MG63 (cell line): Measurements from ENCODE around the gene PPP1R14C. TPM values are rescaled to one million over a fixed set of nuclear protein-coding genes. Genes with fewer than 3 reads are reported as not detected.
A peak's percentile ranks its signal among the peaks of the same experiment; 100 is the strongest.

ENCODE experiments used
- DNase-seq: peaks from one replicate; pipeline ENCODE4 v3.0.0-alpha.2; 2020
- H3K27me3 ChIP-seq: fragments of 250-450 bp; sonication (Bioruptor Pico); 2 replicates; pipeline ENCODE4 v1.5.1; 2020; ENCODE audit warnings: mild to moderate bottlenecking, moderate library complexity
- H3K36me3 ChIP-seq: fragments of 250-450 bp; sonication (Bioruptor Pico); 2 replicates; pipeline ENCODE4 v1.5.1; 2020; ENCODE audit warnings: mild to moderate bottlenecking, moderate library complexity
- H3K4me3 ChIP-seq: fragments of 250-450 bp; sonication (Bioruptor Pico); 2 replicates; pipeline ENCODE4 v1.5.1; 2020; ENCODE audit warnings: mild to moderate bottlenecking, moderate library complexity
- H3K9me3 ChIP-seq: fragments of 250-450 bp; sonication (Bioruptor Pico); 2 replicates; pipeline ENCODE4 v1.5.1; 2020; ENCODE audit warnings: mild to moderate bottlenecking, moderate library complexity
- total RNA-seq: library from RNA; depleted of rRNA; stranded (reverse); fragments of >200 nt; shearing (Covaris generic); gene quantifications from 2 replicates; pipeline ENCODE4 v1.2.3, GENCODE V29; 2014; ENCODE audit warnings: low replicate concordance

Gene PPP1R14C
- total RNA-seq, 1 experiment from 2014 or later, result 3.3 TPM

- Histone ChIP-seq H3K9me3 (no peaks in the 10 kb centered on the region), H3K36me3 (no peaks in the 10 kb centered on the region), H3K27me3 (no peaks in the 10 kb centered on the region), H3K4me3 (no peak overlapping the region)
- DNase-seq, result no peak
These were observed 70.5 kb downstream of the PPP1R14C start for GRCh38 chr6:150213301-150213700.

DNA sequence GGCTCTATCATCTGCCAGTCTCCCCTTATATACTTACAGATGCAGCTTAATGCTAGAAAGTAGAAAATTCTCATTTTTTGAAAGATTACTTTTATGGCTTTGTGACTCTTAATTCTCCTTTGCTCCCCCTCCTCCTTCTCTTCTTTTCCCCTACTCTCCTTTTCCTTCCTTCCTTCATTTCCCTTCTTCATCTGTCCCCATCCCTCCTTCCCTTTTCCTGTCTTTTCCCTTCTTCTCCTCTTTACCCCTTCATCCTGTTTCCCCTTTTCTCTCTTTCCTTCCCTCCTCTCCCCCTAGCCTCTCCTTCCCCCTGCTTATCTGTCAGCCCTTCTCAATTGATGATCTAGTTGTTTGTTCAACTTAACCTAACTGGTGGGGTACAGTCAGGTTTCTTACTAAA lies 71.5 kb downstream of the PPP1R14C start:
- Histone ChIP-seq H3K27me3 (no peaks in the 10 kb centered on the region), H3K4me3 (no peak overlapping the region), H3K9me3 (no peaks in the 10 kb centered on the region), H3K36me3 (no peaks in the 10 kb centered on the region)
- no peak for DNase-seq

DNA sequence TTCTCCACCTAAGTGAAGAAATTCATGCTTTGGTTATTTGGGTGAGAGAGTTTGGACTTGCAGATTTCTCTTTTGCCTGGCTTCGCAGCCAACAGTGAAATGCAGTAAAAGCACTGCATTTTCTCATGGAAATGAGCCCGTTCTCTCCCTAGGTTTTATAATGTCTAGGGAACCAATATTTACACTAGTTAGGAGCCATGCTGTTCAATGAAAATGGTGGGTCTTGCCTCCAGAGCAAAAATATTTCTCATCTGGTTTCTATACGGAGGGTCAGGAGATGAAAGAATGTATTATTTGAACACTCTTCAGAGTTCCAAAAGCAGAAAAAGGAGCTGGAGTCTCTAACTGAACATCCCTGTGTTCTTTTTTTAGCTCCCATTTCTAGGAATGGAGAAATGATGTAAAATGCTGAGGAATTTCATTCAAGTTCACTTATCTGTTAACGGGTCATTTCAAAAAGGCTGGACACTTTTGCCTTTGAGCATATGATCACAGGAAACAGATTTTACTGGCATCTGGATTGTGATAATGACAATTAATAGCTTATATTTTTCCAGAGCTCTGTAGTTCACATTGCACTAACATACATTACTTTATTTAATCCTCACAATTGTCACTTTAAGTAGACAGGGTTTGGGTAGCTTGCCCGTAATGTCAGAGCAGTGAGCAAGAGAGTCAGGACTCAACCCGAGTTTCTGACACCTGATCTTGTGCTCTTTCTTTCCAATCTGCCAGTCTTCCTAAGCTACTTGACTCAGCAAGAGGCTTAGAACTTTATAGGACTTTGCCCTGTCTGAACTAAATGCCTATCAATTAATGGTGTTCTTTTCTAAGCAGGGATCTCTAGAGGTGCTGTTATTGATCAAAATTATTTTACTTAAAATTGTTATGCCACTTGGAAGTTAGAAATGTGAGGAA lies 78.0 kb downstream of the PPP1R14C start:
- Histone ChIP-seq H3K9me3 (no peaks in the 10 kb centered on the region), H3K4me3 (no peak overlapping the region), H3K27me3 (no peaks in the 10 kb centered on the region), H3K36me3 (no peaks in the 10 kb centered on the region)
- no peak for DNase-seq

DNA sequence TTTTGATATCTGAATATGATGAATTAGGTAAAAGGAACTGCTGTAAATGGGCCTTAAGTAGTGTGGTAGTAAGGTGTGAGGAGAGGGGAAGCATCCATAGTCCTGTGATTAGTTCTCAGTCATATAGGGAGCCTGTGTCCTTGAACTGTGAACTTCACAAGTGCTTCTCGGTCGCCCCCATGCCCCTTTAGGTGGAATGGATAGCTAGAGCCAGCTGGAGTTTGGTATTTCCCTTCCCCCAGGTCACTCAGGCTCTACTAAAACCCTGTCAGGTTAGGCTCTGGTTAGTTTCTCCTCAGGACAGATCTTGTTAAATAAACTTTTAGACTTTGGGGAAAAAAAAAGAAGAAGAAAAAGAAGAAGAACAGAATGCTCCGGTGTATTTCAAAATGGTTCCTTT lies 82.0 kb downstream of the PPP1R14C start:
- Histone ChIP-seq H3K36me3 (no peaks in the 10 kb centered on the region), H3K27me3 (no peaks in the 10 kb centered on the region), H3K4me3 (no peak overlapping the region), H3K9me3 (no peaks in the 10 kb centered on the region)
- DNase-seq, result no peak

DNA sequence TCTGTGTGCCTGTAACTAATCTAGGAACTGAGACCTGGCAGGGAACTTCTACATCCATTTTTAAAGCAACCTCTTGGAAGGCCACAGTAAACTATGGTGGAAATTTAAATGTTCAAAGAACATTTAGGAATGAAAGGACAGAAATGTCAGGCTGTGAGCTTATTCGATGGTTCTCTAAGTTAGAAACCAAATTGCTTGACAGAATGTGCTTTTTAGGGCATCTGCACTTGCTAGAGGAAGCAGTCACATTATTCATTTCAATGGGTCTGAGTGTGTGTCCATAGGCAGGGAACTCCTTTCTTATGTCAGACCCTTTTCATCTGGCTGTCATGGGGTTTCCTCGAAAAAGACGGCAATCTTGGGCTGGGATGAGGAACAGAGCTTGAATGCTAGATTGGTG lies 84.4 kb downstream of the PPP1R14C start:
- H3K4me3 ChIP-seq, result no peak overlapping the region
- no peaks in the 10 kb centered on the region for H3K36me3 ChIP-seq
- no peak for DNase-seq
- no peaks in the 10 kb centered on the region for H3K9me3 ChIP-seq
- H3K27me3 ChIP-seq, result no peaks in the 10 kb centered on the region

GRCh38 chr6:150228072-150228733 lies 85.4 kb downstream of the PPP1R14C start:
- no peaks in the 10 kb centered on the region for H3K9me3 ChIP-seq
- H3K27me3 ChIP-seq, result no peaks in the 10 kb centered on the region
- no peaks in the 10 kb centered on the region for H3K36me3 ChIP-seq
- H3K4me3 ChIP-seq, result no peak overlapping the region
- no peak for DNase-seq

DNA sequence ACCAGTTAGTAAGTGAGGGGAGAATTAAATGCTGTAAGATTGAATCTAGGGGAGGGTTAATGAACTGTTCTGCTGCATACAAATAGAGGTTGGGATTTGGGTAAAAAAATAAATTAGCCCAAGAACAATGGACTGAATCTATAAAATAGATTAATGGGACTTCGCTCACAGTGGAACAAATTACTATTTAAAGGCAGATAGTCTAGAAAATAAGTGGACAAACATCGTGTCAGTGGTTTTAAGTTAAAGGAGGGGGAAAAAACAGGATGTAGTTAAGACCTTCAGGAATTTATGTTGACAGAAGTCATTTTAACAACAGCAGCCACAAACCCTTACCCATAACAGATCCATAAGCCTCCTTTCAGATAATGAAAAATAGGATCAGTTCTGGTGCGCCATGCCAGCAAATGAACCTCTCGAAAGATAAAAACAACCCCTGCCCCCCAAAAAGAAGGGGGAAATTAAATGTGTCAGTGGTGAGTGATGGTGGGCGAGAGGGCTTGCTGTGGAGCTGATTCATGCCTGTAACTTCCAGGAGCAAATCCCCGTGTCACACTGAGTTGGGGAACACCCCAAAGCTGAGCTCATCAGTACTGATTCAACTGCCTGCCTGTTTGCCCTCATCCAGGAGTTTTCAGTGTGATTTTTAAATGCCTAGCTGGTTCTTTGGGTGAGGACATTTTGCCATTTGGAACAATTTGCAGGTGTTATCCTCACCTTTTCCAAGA lies 86.8 kb downstream of the PPP1R14C start:
- DNase-seq, result peak; percentile 71
- Histone ChIP-seq H3K27me3 (no peaks in the 10 kb centered on the region), H3K4me3 (no peak overlapping the region), H3K36me3 (no peaks in the 10 kb centered on the region), H3K9me3 (no peaks in the 10 kb centered on the region)

DNA sequence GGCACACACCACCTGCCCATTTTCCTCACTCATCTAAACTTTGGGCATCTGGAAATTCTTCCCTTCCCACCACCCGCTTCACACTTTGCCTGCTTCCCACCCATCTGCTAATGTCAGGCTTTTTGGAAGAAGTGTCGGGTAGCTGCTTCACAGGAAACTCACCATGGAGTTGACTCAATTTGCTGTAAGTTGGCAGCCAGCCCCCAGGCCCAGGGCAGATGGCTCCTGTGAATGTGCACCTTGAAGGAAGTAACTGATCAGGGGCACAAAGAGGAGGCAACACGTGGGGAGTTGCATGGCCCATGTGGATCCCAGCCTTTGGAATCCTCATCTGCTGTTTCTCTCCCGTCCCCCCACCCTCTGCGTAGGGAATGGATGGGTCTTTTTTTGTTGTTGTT lies 87.3 kb downstream of the PPP1R14C start:
- Histone ChIP-seq H3K9me3 (no peaks in the 10 kb centered on the region), H3K36me3 (no peaks in the 10 kb centered on the region), H3K4me3 (no peak overlapping the region), H3K27me3 (no peaks in the 10 kb centered on the region)
- peak; percentile 59 for DNase-seq

DNA sequence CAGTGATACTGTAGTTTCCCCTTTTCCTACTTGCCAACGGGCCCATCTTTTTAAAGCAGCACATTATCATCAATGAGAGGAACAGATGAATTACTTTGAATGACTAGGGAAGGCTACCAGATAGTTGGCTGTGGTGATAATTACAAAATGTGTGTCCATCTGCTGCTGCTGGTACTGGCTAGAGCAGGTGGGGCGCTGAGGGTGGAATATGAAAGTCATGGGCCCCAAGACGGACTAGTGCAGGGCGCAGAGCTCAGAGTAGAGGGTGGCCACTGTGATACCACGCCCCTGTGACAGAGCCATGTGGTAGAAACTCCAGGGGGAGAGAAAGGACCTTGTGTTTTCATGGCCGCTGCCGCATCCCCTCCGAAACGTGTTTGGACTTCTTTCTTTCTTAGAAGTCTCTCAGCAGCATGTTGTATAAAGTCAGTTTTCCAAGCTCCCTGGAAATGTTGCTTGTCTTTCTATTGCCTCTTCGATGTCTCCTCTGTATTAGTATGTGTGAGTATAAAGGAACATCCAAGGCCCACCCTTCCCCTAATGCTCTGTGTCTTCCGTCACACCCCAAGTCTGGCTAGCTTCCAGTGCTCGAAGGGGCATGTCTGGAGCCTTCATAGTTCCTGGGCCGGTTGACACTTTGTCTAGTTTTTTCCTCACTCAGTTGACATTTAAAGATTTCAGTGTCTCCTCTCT lies 88.1 kb downstream of the PPP1R14C start:
- no peak for DNase-seq
- Histone ChIP-seq H3K4me3 (no peak overlapping the region), H3K9me3 (no peaks in the 10 kb centered on the region), H3K27me3 (no peaks in the 10 kb centered on the region), H3K36me3 (no peaks in the 10 kb centered on the region)

- DNase-seq, result no peak
- Histone ChIP-seq H3K9me3 (no peaks in the 10 kb centered on the region), H3K27me3 (no peaks in the 10 kb centered on the region), H3K36me3 (no peaks in the 10 kb centered on the region), H3K4me3 (no peak overlapping the region)
These were observed 88.6 kb downstream of the PPP1R14C start for GRCh38 chr6:150231525-150231850.

DNA sequence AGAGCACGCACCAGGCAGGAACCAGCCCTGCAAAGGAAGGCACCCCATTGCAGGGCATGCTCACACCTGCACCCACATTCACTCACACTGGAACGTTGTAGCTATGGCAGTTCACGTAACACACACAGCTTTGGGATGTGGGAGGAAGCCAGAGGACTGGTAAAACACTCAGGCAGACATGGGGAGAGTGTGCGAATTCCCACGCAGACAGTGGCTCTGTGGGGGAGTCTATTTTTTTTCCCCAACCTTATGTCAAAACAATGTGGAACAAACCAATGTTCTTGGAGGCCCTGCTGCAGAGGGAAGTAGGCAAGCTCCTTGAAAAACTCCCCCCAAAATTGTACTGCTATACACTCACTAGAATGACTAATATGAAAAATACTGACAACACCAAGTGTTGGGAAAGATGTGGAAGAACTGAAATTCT lies 91.0 kb downstream of the PPP1R14C start:
- H3K9me3 ChIP-seq, result no peaks in the 10 kb centered on the region
- no peak for DNase-seq
- no peaks in the 10 kb centered on the region for H3K27me3 ChIP-seq
- H3K4me3 ChIP-seq, result no peak overlapping the region
- H3K36me3 ChIP-seq, result no peaks in the 10 kb centered on the region

- H3K4me3 ChIP-seq, result no peak overlapping the region
- no peaks in the 10 kb centered on the region for H3K27me3 ChIP-seq
- no peaks in the 10 kb centered on the region for H3K36me3 ChIP-seq
- no peak for DNase-seq
- peaks cover 8% of the 10 kb centered on the region; the same call in 1 of the 2 replicates for H3K9me3 ChIP-seq
These were observed 92.4 kb downstream of the PPP1R14C start for GRCh38 chr6:150235218-150235617.

- DNase-seq, result no peak
- H3K4me3 ChIP-seq, result no peak overlapping the region
These were observed 93.3 kb downstream of the PPP1R14C start for GRCh38 chr6:150236114-150236513.

GRCh38 chr6:150236544-150236943 lies 93.7 kb downstream of the PPP1R14C start:
- Histone ChIP-seq H3K36me3 (no peaks in the 10 kb centered on the region), H3K4me3 (no peak overlapping the region), H3K27me3 (no peaks in the 10 kb centered on the region), H3K9me3 (peaks cover 8% of the 10 kb centered on the region; the same call in 1 of the 2 replicates)
- DNase-seq, result no peak

More at GRCh38 chr6:150236114-150236513, 93.3 kb downstream of the PPP1R14C start:
- Histone ChIP-seq H3K27me3 (no peaks in the 10 kb centered on the region), H3K36me3 (no peaks in the 10 kb centered on the region), H3K9me3 (peaks cover 8% of the 10 kb centered on the region; the same call in 1 of the 2 replicates)

DNA sequence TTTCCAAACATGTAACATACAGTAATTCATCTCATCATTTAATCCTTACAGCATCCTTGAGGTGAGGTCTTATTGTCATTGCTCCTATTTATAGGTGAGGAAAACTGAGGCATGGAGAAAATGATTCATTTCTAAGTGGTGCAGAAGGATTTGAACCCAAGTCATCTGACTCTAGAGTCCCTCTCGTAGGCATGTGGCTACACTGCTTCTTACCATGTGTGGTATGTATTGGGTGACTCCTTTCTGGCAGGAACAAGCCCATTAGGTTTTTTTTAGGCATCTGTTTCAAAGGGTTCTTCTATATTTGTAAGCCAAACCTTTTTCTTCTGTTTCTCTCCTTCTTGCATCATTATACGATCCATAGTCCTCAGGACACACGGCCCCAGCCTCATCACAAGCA lies 94.8 kb downstream of the PPP1R14C start:
- DNase-seq, result no peak
- Histone ChIP-seq H3K36me3 (no peaks in the 10 kb centered on the region), H3K4me3 (no peak overlapping the region), H3K9me3 (peaks cover 8% of the 10 kb centered on the region; the same call in 1 of the 2 replicates), H3K27me3 (no peaks in the 10 kb centered on the region)

DNA sequence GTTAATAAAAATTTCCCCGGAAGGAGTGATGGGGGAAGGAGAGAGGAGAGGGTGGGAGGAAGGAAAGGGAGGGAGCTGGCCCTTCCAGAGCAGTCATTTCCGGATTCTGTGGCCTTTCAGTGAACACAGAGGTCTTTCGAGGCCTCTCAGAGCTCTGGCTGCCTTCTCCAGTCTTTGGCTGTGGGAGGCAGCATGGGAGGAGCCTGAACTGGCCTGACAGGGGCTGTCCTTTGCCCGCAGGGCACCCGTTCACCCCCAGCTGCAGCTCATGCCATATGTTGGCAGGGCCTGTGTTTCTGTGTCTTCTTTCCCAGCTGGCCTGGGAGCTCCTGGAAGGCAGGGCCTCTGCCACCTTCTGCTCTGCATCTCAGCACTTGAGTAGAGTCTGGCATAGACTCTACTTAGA lies 95.5 kb downstream of the PPP1R14C start:
- H3K9me3 ChIP-seq, result peaks cover 8% of the 10 kb centered on the region; the same call in 1 of the 2 replicates
- no peaks in the 10 kb centered on the region for H3K36me3 ChIP-seq
- no peaks in the 10 kb centered on the region for H3K27me3 ChIP-seq
- peak; percentile 57 for DNase-seq
- H3K4me3 ChIP-seq, result no peak overlapping the region
